IPS-20b (cell line): ENCODE data around the gene MACROD2.

Experiments
- H3K27ac ChIP-seq: one replicate; pipeline ENCODE4 v1.5.1; 2013; ENCODE audit warnings: low read length
- H3K27me3 ChIP-seq: 2 replicates; pipeline ENCODE4 v1.6.1; 2013; ENCODE audit warnings: mild to moderate bottlenecking, low read length, inconsistent platforms; ENCODE audit not compliant: insufficient read depth
- H3K36me3 ChIP-seq: 2 replicates; pipeline ENCODE4 v1.6.1; 2013; ENCODE audit warnings: low read depth, mild to moderate bottlenecking, inconsistent platforms, low read length, moderate library complexity; ENCODE audit not compliant: insufficient read depth
- H3K4me1 ChIP-seq: 2 replicates; pipeline ENCODE4 v1.6.1; 2013; ENCODE audit warnings: mild to moderate bottlenecking, control low read depth, inconsistent platforms, low read length, moderate library complexity; ENCODE audit not compliant: insufficient read depth
- H3K4me3 ChIP-seq: 2 replicates; pipeline ENCODE4 v1.5.1; 2013; ENCODE audit warnings: mild to moderate bottlenecking, low read length, inconsistent platforms
- H3K9ac ChIP-seq: 2 replicates; pipeline ENCODE4 v1.6.1; 2013; ENCODE audit warnings: low read depth, mild to moderate bottlenecking, inconsistent platforms, low read length, moderate library complexity
- H3K9me3 ChIP-seq: 2 replicates; pipeline ENCODE4 v1.6.1; 2013; ENCODE audit warnings: mild to moderate bottlenecking, low read depth, low read length, inconsistent platforms; ENCODE audit not compliant: insufficient read depth

Gene MACROD2

DNA sequence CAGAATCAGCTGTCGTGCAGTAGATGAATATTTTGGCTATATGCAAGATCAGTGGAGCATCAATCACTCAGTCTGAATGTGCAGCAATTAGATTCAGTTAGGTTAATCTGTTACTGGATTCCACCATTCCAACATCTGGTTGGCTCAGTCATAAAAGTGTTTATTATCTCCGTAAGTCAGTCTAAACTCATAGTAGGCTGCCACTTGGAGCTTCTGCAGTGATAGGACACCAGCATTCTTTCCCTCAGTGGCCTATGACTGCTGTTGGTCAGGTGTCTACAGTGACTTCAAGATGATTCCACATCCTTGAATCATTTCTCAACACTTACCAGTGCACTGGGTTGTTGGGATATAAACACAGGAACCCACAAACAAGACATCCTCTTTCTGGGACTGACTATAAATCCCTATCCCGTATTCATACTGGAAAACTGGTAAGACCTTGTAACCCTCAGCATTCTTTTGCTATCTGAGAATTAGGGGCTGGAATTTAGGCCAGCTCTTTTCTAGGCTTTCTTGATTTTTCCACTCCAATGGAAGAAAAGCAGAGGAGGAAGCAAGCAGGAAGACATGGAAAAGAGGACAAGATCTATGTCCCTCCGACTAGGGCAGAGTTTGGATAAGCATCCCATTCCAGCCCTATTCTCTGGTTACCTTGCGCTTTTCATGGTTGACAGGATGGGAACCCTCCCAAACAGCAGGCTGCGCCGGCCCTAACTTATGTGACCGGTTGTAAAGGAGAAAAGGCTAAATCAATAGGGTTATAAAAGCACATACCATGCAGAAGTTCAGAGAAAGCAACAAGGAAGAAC, 1658.3 kb downstream of the MACROD2 start:
- H3K36me3 ChIP-seq = no peaks in the 10 kb centered on the region
- no peak overlapping the region for H3K4me3 ChIP-seq
- no peaks in the 10 kb centered on the region for H3K27me3 ChIP-seq
- H3K9me3 ChIP-seq = no peaks in the 10 kb centered on the region
- no peak overlapping the region for H3K9ac ChIP-seq
- H3K4me1 ChIP-seq = peaks cover 4% of the 10 kb centered on the region; the same call in 1 of the 2 replicates
- H3K27ac ChIP-seq = no peak overlapping the region

DNA sequence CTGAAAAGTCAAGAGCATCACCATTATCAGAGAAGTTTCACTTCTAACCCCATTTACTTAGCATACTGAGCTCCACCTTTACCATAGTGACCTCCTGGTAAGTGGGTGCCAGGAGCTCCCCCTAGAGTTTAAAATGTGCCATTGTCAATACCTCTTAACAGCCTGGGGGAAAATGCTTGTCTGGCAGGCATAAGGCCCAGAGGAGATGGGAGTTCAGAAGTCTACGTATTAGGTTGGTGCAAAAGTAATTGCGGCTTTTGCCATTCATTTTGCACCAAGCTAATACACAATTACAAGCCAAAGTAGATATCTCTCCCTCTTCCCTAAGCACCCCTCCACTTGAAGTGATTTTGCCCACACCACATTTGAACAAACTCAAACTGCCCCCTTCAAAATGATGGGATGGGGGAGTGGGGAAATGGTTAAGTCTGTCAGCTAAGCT, 1658.9 kb downstream of the MACROD2 start:
- Histone ChIP-seq H3K27ac (no peak overlapping the region), H3K4me3 (no peak overlapping the region), H3K36me3 (no peaks in the 10 kb centered on the region), H3K4me1 (peaks cover 6% of the 10 kb centered on the region; the same call in 1 of the 2 replicates), H3K27me3 (no peaks in the 10 kb centered on the region), H3K9me3 (no peaks in the 10 kb centered on the region), H3K9ac (no peak overlapping the region)

DNA sequence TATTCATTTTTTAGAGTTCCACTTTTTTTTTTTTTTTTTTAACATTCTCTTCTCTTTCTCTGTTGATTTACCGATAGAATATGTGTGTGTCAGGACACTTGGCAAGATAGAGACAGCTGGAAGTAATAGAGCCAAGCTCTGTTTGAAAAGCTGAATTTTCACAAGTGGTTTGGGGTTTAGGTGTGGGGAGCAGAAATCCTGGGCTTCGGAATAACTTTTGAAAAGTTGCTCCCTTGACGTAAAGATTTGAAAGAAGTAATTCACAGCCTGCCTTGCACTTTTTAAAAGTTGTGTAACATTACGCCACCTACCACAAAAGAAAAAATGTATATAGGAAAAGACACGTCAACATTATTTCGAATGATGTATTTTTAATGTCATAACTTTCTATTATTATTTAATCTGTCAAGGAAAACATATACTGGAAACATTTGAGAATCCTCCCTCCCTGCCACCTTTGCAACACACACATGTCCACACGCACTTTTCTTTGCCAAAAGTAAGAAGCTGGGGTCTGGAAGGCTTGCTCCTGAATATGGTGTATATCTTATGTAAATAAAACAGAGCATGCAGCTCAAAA, 1660.1 kb downstream of the MACROD2 start:
- Histone ChIP-seq H3K36me3 (no peaks in the 10 kb centered on the region), H3K4me3 (no peak overlapping the region), H3K9me3 (no peaks in the 10 kb centered on the region), H3K4me1 (peaks cover 6% of the 10 kb centered on the region; the same call in 1 of the 2 replicates), H3K9ac (no peak overlapping the region), H3K27me3 (no peaks in the 10 kb centered on the region), H3K27ac (no peak overlapping the region)

DNA sequence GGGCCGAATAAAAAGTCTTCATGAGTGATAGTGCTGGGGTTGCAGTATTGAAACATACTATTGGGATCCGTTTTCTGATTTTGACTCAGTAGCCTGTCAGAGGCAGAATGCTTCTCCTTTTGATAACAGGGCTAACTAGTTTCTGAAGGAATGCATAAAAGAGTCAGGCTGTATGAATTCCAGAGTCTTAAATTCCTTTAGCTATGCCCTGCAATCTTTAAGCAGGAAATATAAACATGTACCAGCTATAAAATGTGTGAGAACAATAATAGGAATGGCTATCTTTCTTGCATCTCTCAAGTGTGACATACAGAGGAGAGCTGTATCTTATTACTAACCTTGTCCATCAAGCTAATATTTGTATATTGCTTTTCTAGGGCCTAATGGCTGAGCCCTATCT, 1660.8 kb downstream of the MACROD2 start:
- no peaks in the 10 kb centered on the region for H3K36me3 ChIP-seq
- no peak overlapping the region for H3K4me3 ChIP-seq
- peaks cover 9% of the 10 kb centered on the region; the same call in 1 of the 2 replicates for H3K4me1 ChIP-seq
- H3K9ac ChIP-seq = no peak overlapping the region
- H3K9me3 ChIP-seq = no peaks in the 10 kb centered on the region
- H3K27me3 ChIP-seq = no peaks in the 10 kb centered on the region
- no peak overlapping the region for H3K27ac ChIP-seq

DNA sequence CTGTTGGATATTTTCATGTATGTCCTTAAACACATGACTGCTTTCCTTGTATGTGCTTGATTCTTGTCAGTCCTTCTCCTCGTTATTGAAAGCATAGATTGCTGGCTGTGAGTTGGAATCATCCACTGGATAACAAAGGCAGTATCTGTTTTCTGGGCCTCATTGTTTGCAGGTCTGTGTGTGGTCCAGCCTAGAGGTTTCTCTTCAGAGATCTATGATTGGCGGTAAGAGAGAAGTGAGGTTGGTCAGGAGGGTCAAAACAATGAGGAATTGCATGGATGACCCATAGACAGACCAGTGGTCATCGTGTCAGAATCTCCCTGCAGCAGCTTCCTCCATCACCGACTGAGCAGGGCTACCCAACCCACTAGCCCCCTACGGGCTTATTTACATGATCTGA, 1663.0 kb downstream of the MACROD2 start:
- no peaks in the 10 kb centered on the region for H3K36me3 ChIP-seq
- H3K9me3 ChIP-seq = no peaks in the 10 kb centered on the region
- no peak overlapping the region for H3K27ac ChIP-seq
- no peak overlapping the region for H3K9ac ChIP-seq
- no peaks in the 10 kb centered on the region for H3K27me3 ChIP-seq
- H3K4me1 ChIP-seq = peaks cover 9% of the 10 kb centered on the region; the same call in 1 of the 2 replicates
- 0 out of 2 replicates have a peak overlapping the region, but pooled peaks have one; percentile 11 for H3K4me3 ChIP-seq

DNA sequence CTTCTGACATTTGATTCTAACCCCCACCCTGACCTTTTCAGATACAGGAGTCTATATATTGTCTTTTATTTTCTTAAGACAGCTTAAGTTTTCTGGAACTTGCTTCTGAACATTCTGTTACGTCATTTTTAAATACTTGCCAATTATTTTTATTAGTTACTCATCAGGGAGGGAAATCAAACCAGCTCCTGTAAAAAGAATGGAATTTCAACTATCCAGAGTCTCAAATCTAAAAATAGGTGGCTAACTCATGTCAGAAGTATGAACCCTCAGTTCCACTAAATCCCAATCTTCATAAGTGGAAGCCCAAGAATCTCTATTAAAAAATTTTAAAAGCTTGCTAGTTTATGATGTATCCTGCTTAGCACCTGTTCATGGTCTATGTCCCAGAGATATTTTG, 1677.9 kb downstream of the MACROD2 start:
- no peak overlapping the region for H3K4me3 ChIP-seq
- H3K36me3 ChIP-seq = no peaks in the 10 kb centered on the region
- no peaks in the 10 kb centered on the region for H3K4me1 ChIP-seq
- H3K9me3 ChIP-seq = no peaks in the 10 kb centered on the region
- H3K9ac ChIP-seq = no peak overlapping the region
- H3K27ac ChIP-seq = no peak overlapping the region
- H3K27me3 ChIP-seq = no peaks in the 10 kb centered on the region

GRCh38 chr20:15674253-15675060, 1679.1 kb downstream of the MACROD2 start:
- H3K27me3 ChIP-seq = no peaks in the 10 kb centered on the region
- no peak overlapping the region for H3K9ac ChIP-seq
- no peak overlapping the region for H3K4me3 ChIP-seq
- no peaks in the 10 kb centered on the region for H3K4me1 ChIP-seq
- no peaks in the 10 kb centered on the region for H3K36me3 ChIP-seq
- no peaks in the 10 kb centered on the region for H3K9me3 ChIP-seq
- no peak overlapping the region for H3K27ac ChIP-seq

- Histone ChIP-seq H3K9ac (no peak overlapping the region), H3K4me1 (no peaks in the 10 kb centered on the region), H3K27ac (no peak overlapping the region), H3K9me3 (no peaks in the 10 kb centered on the region), H3K4me3 (no peak overlapping the region), H3K36me3 (no peaks in the 10 kb centered on the region), H3K27me3 (no peaks in the 10 kb centered on the region)
Measured at GRCh38 chr20:15675061-15675514, 1679.8 kb downstream of the MACROD2 start.

DNA sequence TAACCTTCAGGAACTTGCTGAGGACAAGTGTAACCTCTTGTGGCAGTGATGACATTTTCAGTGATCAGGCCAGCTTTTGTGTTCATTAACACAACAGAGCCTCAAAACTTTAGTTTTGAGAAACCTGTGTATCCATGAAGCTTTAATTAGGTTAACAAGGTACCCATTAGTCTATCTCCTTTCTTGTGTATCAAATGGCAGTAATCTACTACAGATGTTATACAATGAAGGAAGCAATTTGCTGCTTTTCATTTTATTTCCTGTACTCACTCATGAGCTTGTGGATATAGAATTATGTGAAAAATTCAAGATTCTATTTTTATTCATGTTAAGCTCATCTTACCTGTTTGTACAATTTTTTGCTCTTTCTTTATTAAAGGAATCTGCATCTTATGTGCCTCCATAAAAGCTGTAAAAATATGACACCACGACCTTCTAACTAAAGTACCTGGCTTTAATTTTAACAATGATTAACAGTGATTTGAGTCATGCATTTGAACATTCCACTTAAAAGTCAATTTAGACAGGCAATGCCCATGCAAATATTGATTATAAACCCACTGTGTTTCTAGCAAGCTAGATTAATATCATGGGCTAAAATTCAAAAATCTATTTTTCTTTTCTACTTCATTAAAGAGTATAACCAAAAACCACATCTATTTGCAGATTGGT, 1680.6 kb downstream of the MACROD2 start:
- no peak overlapping the region for H3K27ac ChIP-seq
- H3K4me3 ChIP-seq = no peak overlapping the region
- H3K9ac ChIP-seq = no peak overlapping the region
- no peaks in the 10 kb centered on the region for H3K4me1 ChIP-seq
- H3K9me3 ChIP-seq = no peaks in the 10 kb centered on the region
- no peaks in the 10 kb centered on the region for H3K36me3 ChIP-seq
- no peaks in the 10 kb centered on the region for H3K27me3 ChIP-seq

- Histone ChIP-seq H3K27ac (no peak overlapping the region), H3K4me3 (no peak overlapping the region), H3K9me3 (no peaks in the 10 kb centered on the region), H3K27me3 (no peaks in the 10 kb centered on the region), H3K36me3 (no peaks in the 10 kb centered on the region), H3K4me1 (no peaks in the 10 kb centered on the region), H3K9ac (no peak overlapping the region)
Measured at GRCh38 chr20:15676815-15677214, 1681.5 kb downstream of the MACROD2 start.

- Histone ChIP-seq H3K27me3 (no peaks in the 10 kb centered on the region), H3K4me3 (no peak overlapping the region), H3K27ac (no peak overlapping the region), H3K4me1 (no peaks in the 10 kb centered on the region), H3K9me3 (no peaks in the 10 kb centered on the region), H3K36me3 (no peaks in the 10 kb centered on the region), H3K9ac (no peak overlapping the region)
Measured at GRCh38 chr20:15682690-15683089, 1687.4 kb downstream of the MACROD2 start.
